ENCODE measurements around the gene ODAD3.
A peak's percentile ranks its signal among the peaks of the same experiment; 100 is the strongest.
"Not testable (repeated sequence)": the region's sequence is repeated elsewhere in the genome, so short reads cannot be mapped to it uniquely, and the experiment has no call there.

The ODAD3 gene

DNA sequence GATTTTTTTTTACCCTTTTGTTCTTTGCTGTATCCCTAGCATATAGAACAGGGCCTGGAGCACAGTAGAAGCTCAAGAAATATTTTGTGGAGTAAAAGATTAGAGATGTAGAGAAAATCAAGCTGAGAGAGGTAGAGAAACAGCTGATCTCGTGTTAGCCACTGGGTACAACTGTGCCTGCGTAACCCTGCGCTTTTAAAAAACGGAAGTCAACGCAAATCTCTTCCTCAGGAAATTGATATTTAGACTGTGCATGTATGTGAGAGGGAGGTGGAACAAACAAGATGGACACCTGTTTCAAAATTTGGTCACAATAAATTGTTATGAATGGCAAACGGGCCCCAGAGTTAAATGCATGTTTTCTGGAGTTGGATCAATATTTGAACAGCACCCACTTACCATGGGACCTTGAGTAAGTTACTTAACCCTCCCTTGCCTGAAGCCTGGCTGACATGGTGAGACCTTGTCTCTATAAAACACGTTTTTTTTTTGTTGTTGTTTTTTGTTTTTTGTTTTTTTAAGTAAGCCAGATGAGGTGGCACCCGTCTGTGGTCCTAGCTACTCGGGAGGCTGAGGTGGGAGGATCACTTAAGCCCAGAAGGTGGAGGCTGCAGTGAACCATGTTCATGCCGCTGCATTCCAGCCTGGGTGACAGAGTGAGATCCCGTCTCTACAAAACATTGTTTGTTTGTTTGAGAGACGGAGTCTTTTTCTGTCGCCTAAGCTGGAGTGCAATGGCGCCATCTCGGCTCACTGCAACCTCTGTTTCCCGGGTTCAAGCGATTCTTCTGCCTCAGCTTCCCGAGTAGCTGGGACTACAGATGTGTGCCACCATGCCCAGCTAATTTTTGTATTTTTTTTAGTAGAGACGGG is 47.5 kb downstream of the ODAD3 start:
- H3K36me3 ChIP-seq (ENCODE audit: insufficient read depth, low read length) = no peaks in the 10 kb centered on the region
- H3K9me3 ChIP-seq (ENCODE audit: control insufficient read depth, insufficient read depth, low read length) = no peaks in the 10 kb centered on the region
- H3K9ac ChIP-seq (ENCODE audit: low read depth, low read length) = no peak overlapping the region
- H3K4me1 ChIP-seq (ENCODE audit: insufficient read depth, low read length) = no peaks in the 10 kb centered on the region

DNA sequence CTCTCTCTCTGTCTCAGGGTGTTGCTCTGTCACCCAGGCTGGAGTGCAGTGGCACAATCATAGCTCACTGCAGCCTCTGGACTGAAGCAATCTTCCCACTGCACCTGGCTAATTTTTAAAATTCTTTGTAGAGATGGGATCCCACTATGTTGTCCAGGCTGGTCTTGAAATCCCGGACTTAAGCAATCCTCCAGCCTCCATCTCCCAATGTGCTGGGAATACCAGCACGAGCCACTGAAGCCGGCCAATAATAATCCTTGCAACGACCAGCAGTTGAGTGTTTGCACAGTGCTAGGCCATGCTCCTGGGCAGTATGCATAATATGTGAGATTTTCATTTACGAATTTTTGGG is 50.2 kb downstream of the ODAD3 start:
- H3K36me3 ChIP-seq (ENCODE audit: insufficient read depth, low read length) = no peaks in the 10 kb centered on the region
- no peaks in the 10 kb centered on the region for H3K9me3 ChIP-seq (ENCODE audit: control insufficient read depth, insufficient read depth, low read length)
- no peaks in the 10 kb centered on the region for H3K4me1 ChIP-seq (ENCODE audit: insufficient read depth, low read length)
- peak overlapping the region; percentile 72; the same call in 1 of the 2 replicates for H3K9ac ChIP-seq (ENCODE audit: low read depth, low read length)

DNA sequence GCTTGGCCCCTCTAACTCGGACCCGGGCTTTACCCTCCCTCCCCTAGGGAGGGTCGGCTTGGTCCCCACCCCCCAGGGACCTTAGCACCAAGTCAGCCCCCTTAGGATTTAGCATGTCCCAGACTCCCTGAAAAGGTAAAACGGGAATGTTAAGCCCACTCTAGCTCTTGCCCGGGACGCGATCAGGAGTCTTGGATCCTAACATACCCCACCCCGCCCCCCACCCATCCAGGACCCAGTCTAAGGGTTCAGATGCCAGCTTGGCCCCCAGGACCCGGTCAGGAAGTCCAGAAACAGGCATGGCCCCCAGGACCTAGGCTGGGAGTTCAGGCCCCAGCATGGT is 51.2 kb downstream of the ODAD3 start:
- no peaks in the 10 kb centered on the region for H3K36me3 ChIP-seq (ENCODE audit: insufficient read depth, low read length)
- H3K4me1 ChIP-seq (ENCODE audit: insufficient read depth, low read length) = no peaks in the 10 kb centered on the region
- no peaks in the 10 kb centered on the region for H3K9me3 ChIP-seq (ENCODE audit: control insufficient read depth, insufficient read depth, low read length)
- peak overlapping the region; percentile 72 for H3K9ac ChIP-seq (ENCODE audit: low read depth, low read length)

DNA sequence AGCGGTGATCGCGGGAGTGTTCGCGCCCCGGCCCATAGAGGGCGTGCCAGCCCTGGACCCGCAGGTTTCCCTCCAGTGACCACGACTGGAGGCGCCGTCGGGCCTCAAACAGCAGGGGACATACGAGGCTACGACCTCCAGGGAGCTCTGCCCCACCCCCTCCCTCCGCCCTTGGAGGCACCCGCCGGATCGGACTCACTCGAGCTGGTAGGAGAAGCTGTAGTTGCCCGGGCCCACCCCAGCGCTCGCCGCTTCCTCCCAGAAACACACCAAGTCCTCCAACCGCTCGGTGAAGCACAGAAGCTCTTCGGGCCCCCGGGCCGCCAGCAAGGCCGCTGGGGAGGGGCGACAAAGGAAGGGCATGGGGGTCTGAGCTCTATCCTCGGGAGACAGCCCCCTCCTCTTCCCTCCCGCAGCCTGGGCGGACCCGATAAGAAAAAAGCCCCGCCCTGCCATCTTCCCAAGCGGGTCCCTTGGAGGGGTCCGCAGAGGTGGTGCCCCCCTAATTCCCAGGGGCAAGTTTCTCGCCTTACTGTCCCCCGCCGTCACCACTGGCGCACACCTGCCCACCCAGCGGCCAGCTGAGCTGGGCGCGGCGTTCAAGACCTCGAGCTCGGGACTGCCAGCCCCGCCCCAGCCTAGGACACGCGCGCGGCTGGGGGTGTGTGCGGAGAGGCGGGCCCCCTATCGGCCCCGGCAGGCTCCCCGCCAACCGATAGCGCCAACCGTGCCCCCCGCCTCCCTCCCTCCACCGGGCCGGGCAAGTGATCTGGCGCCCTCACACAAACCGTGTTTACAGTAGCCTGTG is 51.8 kb downstream of the ODAD3 start:
- no peaks in the 10 kb centered on the region for H3K36me3 ChIP-seq (ENCODE audit: insufficient read depth, low read length)
- H3K9me3 ChIP-seq (ENCODE audit: control insufficient read depth, insufficient read depth, low read length) = no peaks in the 10 kb centered on the region
- H3K4me1 ChIP-seq (ENCODE audit: insufficient read depth, low read length) = no peaks in the 10 kb centered on the region
- peak overlapping the region; percentile 72 for H3K9ac ChIP-seq (ENCODE audit: low read depth, low read length)

DNA sequence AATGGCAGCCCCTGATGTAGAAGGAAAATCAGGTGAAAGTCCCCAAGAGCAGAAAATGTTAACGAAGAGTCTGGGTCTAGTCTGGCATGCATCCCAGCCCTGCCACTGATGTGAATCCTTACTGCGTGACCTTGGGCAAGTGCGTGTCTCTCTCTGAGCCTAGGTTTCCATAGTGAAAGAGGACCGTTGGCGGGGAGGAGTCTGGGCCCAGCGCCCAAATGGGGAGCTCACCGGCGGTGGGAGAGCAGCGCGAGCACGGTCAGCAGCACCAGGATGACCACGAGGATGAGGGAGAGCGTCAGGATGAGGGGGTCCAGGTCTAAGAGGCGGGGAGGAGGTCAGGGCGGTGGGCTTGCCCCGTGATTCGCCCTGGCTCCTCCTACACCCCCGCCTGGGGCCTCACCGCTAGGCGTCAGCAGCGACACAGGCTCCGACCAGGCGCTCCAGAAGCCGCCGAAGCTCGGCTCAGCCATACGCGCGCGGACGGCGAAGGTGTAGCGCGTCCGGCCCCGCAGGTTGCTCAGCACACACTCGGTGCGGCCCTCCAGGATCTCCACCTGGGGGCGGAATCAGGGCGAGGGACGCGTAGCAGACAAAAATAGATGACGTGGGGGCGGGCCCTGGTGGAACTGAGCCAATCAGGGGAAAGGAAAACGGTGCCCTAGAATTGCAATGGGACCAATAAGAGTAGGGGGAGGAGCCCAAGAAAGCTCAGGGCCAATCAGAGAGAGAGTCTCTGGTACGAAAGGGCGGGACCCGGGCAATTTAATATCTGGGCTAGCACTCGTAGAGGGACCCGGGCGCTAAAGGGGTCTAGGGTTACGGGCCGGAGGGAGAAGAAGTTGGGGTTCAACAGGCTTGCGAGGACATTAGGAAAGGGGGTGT is 54.0 kb downstream of the ODAD3 start:
- Histone ChIP-seq H3K4me1 (ENCODE audit: insufficient read depth, low read length) (no peaks in the 10 kb centered on the region; the same call in 1 of the 2 replicates), H3K36me3 (ENCODE audit: insufficient read depth, low read length) (no peaks in the 10 kb centered on the region), H3K9ac (ENCODE audit: low read depth, low read length) (peak overlapping the region; percentile 84), H3K9me3 (ENCODE audit: control insufficient read depth, insufficient read depth, low read length) (no peaks in the 10 kb centered on the region)

DNA sequence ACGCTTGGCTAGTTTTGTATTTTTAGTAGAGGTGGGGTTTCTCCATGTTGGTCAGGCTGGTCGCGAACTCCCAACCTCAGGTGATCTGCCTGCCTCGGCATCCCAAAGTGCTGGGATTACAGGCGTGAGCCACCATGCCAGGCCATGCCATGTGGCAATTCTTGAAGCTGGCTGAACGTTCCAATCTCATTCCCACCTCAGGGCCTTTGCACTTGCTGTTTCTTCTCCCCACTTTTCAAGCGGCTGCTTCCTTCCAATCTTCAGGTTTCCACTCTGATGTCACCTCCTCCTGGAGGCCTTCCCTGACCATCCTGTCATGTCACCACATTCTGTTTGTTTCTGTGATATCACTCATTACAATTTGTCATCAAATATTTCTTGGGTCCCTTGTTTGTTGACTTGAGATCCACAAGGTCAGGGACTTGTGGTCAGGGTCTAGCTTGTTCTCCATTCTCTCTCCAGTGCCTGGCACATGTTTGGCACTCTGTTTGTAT is 55.0 kb downstream of the ODAD3 start:
- Histone ChIP-seq H3K9ac (ENCODE audit: low read depth, low read length) (peak overlapping the region; percentile 84; the same call in 1 of the 2 replicates), H3K9me3 (ENCODE audit: control insufficient read depth, insufficient read depth, low read length) (no peaks in the 10 kb centered on the region), H3K4me1 (ENCODE audit: insufficient read depth, low read length) (no peaks in the 10 kb centered on the region; the same call in 1 of the 2 replicates), H3K36me3 (ENCODE audit: insufficient read depth, low read length) (no peaks in the 10 kb centered on the region)

DNA sequence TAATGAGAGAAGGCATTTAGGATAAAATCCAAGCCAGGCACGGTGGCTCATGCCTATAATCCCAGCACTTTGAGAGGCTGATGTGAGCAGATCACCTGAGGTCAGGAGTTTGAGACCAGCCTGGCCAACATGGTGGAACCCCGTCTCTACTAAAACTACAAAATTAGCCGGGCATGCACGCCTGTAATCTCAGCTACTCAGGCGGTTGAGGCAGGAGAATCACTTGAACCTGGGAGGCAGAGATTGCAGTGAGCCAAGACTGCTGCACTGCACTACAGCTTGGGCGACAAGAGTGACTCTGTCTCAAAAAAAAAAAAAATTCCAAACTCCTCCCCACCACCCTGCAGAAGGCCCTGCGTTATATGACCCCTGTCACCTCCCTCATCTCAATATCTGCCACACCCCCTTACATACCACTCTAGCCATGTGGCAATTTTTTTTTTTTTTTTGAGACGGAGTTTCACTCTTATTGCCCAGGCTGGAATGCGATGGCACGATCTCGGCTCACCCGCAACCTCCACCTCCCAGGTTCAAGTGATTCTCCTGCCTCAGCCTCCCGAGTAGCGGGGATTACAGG is 55.6 kb downstream of the ODAD3 start:
- not testable (repeated sequence) for H3K36me3 ChIP-seq (ENCODE audit: insufficient read depth, low read length); H3K9me3 ChIP-seq (ENCODE audit: control insufficient read depth, insufficient read depth, low read length); H3K9ac ChIP-seq (ENCODE audit: low read depth, low read length); H3K4me1 ChIP-seq (ENCODE audit: insufficient read depth, low read length)

DNA sequence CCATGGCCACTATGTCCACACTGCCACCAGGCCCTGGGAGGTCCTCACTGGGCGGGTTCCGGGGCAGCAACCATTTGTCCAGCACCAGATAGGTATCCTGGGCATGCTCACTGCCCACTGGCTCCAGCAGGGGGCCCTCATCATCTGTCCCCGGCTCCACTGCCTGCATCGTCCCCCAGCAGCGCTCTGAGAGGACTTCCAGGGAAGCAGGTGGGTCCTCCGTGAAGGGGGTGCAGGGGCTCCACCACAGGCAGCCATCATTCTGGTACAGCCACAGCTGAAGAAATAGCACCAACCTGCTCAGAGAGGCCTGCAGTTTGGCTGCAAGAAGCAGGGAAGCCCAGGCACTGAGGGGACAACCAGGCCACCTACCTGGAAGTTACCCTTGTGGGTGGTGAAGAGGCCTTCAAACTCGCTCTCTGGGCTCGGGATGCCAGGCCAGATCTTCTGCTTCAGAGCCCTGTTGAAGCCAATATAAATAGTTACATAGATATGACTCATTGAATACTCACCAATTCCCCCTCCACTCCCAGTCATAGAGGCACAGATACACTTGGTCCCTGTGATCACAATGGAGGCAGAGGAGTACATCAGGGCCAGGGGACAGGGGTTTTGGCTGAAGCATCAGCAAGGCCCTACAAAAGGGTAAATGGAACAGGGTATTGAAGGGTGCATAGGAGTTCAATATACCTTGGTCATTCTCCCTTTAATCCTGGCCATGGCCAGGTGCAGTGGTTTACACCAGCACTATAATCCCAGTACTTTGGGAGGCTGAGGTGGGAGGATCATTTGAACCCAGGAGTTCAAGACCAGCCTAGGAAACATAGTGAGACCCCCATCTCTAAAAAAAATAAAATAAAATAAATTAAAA is 56.4 kb downstream of the ODAD3 start:
- no peaks in the 10 kb centered on the region for H3K9me3 ChIP-seq (ENCODE audit: control insufficient read depth, insufficient read depth, low read length)
- H3K36me3 ChIP-seq (ENCODE audit: insufficient read depth, low read length) = no peaks in the 10 kb centered on the region
- H3K4me1 ChIP-seq (ENCODE audit: insufficient read depth, low read length) = no peaks in the 10 kb centered on the region; the same call in 1 of the 2 replicates
- no peak overlapping the region for H3K9ac ChIP-seq (ENCODE audit: low read depth, low read length)

DNA sequence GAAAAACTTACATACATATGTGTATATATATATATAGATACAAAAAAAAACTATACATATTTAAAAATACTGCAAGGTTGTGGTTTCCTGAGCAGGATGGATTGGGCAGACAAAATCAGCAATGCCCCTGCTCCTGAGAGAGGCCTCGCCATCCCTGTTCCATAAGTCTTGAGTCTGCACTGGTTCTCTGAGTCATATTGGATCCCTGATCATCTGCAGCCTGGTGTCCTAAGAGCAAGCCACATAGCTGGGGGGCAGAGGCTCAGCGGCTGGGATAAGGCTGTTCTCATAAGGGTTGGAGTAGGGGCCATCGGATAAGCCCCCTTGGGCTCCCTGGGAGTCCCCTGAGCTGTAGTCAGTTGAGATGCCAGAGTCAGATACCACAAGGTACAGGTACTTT is 57.2 kb downstream of the ODAD3 start:
- Histone ChIP-seq H3K4me1 (ENCODE audit: insufficient read depth, low read length) (no peaks in the 10 kb centered on the region; the same call in 1 of the 2 replicates), H3K36me3 (ENCODE audit: insufficient read depth, low read length) (no peaks in the 10 kb centered on the region), H3K9ac (ENCODE audit: low read depth, low read length) (no peak overlapping the region), H3K9me3 (ENCODE audit: control insufficient read depth, insufficient read depth, low read length) (no peaks in the 10 kb centered on the region)

DNA sequence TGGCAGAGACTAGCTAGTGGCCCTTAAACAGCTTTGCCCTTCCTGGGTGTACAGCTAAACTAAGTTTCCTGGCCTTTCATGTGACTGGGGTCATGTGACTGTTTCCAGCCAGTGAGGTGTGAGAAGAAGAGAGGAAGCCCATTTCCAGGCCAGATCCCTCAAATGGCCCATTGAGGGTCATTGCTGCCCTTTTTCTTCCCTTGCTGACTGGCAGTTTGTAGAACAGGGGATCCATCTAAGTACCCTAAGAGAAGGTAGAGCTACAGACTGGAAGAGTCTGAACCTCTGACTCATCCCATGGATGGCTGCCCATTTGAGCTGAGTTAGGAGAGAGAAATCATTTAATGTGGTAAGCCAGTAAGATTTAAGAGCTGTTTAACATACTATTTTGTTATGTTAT is 57.7 kb downstream of the ODAD3 start:
- Histone ChIP-seq H3K9me3 (ENCODE audit: control insufficient read depth, insufficient read depth, low read length) (no peaks in the 10 kb centered on the region), H3K4me1 (ENCODE audit: insufficient read depth, low read length) (no peaks in the 10 kb centered on the region; the same call in 1 of the 2 replicates), H3K36me3 (ENCODE audit: insufficient read depth, low read length) (no peaks in the 10 kb centered on the region), H3K9ac (ENCODE audit: low read depth, low read length) (no peak overlapping the region)

DNA sequence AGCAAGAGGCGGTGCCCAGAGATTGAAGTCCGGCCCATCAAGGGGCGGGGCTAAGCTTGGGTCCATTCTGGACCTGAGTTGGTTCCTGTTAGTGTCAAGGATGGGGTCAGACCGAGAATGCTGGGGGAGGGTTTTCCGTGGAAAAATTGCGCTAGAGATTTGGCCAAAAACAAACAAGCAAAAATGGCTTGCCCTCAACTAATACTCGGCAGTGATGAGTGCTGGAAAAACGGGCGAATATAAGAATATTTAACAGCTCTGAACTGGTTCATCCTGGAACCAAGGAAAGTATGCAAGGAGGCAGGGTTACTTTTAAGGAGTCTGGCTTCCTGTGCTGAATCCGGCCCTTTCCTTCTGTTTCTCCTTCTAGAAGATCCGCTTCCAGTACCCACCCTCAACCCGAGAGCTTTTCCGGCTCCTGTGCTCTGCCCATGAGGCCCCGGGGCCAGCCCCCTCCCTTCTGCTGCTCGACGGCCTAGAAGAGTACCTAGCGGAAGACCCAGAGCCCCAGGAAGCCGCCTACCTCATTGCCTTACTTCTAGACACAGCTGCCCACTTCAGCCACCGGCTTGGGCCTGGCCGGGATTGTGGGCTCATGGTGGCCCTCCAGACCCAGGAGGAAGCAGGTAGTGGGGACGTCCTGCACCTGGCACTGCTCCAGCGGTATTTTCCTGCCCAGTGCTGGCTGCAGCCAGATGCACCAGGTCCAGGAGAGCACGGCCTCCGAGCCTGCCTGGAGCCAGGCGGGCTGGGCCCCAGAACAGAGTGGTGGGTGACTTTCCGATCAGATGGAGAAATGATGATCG is 59.6 kb downstream of the ODAD3 start:
- H3K9me3 ChIP-seq (ENCODE audit: control insufficient read depth, insufficient read depth, low read length) = no peaks in the 10 kb centered on the region
- peak overlapping the region; percentile 85 for H3K9ac ChIP-seq (ENCODE audit: low read depth, low read length)
- H3K4me1 ChIP-seq (ENCODE audit: insufficient read depth, low read length) = no peaks in the 10 kb centered on the region; the same call in 1 of the 2 replicates
- H3K36me3 ChIP-seq (ENCODE audit: insufficient read depth, low read length) = no peaks in the 10 kb centered on the region

DNA sequence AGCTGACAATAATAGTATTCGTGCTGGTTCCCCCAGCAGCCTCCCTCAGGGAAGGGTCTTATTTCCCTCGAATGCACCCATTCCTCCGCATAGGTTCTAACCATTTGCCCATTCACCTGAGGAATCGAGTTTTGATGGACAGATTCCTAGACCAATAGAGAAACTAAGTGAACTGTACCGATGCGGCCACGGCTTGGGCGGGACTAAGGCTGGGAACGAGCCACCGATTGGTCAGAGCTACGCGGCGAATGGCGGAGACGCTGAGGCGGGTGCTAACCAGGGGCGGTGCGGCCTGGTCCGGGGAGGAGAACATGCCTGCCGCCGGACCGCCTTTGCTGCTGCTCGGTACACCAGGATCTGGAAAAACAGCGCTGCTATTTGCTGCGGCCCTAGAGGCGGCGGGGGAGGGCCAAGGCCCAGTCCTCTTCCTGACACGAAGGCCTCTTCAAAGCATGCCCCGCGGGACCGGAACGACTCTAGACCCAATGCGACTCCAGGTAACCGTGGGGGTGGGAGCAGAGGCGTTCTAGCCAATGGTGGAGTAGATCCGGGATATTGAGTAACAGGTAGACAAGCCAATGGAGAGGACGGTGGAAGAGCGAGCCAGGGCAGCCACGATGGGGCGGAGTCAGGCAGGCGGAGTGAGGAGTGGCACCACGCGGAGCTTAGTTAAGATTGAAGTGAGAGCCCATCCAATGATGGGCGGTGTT is 60.3 kb downstream of the ODAD3 start, which contains the start of gene SWSAP1:
SWSAP1 (plus strand) TSS at position 234 of the 710 bp plus-strand sequence; CDS start at position 249, 15 bp downstream.
- Histone ChIP-seq H3K36me3 (ENCODE audit: insufficient read depth, low read length) (no peaks in the 10 kb centered on the region), H3K9ac (ENCODE audit: low read depth, low read length) (peak within 1 kb of the TSS; percentile 85), H3K9me3 (ENCODE audit: control insufficient read depth, insufficient read depth, low read length) (no peaks in the 10 kb centered on the region), H3K4me1 (ENCODE audit: insufficient read depth, low read length) (no peaks in the 10 kb centered on the region; the same call in 1 of the 2 replicates)
